HepG2 (cell line): ENCODE measurements around the gene TFAP2B.

Experiments used
- CTCF ChIP-seq: sonication (generic); formaldehyde crosslinking; IDR thresholded peaks from 2 replicates; pipeline ENCODE4 v1.5.0; 2020; ENCODE audit warnings: mild to moderate bottlenecking, missing genetic modification reagents, moderate library complexity
- ZNF331 ChIP-seq: sonication (generic); formaldehyde crosslinking; IDR thresholded peaks from 2 replicates; pipeline ENCODE4 v1.4.0; 2020; ENCODE audit warnings: missing genetic modification reagents
- ZNF777 ChIP-seq: sonication (generic); formaldehyde crosslinking; IDR thresholded peaks from 2 replicates; pipeline ENCODE4 v1.4.0; 2020; ENCODE audit warnings: missing genetic modification reagents
- ZNF878 ChIP-seq: sonication (generic); formaldehyde crosslinking; IDR thresholded peaks from 2 replicates; pipeline ENCODE4 v1.8.1; 2023; ENCODE audit warnings: mild to moderate bottlenecking, missing genetic modification reagents, moderate library complexity

- TF ChIP-seq ZNF878 (CRISPR knock-in tag), result no peak
- TF ChIP-seq CTCF, result no peak
- no peak for TF ChIP-seq ZNF331 (CRISPR knock-in tag)
- no peak for TF ChIP-seq ZNF777 (CRISPR knock-in tag)
Observed at GRCh38 chr6:50820869-50821264, 2.2 kb downstream of the TFAP2B start.
